Activated CD4-positive, alpha-beta T cell treated with anti-CD3 and anti-CD28 coated beads, Interleukin-2, Interleukin-6, amounts not matched to agents 100 ng/mL and 50 ng/mL, durations not matched to agents 16 hours and 8 hours (primary cell): ENCODE data around the gene CDKN1C.

Experiments used
- DNase-seq: peaks from one replicate; pipeline ENCODE4 v3.0.0-alpha.2; 2020

Gene CDKN1C

DNA sequence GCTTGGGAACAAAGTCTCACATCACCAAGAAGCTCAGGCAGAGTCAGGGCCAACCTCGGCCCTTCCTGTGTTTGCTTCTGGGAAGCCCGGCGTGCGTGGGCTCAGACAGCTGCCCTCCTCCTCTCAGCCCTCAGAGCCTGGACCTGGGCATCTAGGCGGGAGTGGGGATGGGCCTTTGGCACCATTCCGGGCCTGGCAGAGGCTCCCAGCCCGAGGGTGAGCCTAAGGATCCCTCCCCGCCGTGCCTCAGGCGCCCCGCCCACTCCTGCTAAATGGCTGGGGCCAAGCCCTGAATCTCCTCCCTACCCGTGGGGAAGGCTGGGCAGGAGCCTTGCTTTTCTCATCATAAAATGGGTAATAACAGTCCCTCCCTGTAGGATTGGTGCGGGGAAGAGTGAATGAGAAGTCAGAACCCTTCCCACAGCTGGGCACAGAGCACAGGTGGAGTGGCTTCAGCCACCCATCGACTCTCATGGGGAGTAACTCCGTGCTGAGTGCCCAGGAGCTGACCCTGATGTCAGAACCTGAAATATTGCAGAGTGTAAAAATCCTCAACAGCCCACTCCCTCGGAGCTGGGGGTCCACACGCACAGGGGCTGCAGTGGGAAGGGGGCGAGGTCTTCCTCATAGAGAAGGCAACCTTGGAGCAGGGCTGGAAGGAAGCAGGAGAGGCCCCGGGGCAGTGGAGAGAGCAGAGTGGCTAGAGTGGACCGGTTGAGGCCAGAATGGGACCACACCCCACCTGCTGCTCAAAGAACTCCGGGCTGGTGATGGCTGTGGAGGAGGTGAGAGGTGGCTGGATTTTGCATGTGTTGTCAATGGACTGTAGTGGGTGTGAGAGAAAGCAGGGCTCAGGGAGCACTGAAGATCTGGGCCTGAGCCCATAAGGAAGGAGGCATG lies 18.8 kb upstream of the CDKN1C start:
- DNase-seq: no peak

DNA sequence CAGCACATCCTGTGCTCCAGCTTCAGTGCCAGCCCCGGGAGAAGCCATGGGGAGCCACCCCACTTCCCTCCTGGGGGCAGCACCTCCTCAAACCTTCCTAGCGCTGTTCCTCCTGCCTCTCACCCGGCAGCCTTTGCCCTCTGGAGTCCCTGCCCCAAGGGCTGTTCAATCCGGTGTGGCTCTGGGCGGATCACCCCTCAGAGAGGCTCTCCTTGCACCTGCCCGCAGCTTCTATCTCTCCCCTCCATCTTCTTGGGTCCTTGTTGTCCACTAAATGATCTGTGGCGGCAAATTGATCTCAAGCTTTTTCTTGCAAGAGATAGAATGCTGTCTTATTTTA lies 18.1 kb upstream of the CDKN1C start:
- DNase-seq: no peak

DNA sequence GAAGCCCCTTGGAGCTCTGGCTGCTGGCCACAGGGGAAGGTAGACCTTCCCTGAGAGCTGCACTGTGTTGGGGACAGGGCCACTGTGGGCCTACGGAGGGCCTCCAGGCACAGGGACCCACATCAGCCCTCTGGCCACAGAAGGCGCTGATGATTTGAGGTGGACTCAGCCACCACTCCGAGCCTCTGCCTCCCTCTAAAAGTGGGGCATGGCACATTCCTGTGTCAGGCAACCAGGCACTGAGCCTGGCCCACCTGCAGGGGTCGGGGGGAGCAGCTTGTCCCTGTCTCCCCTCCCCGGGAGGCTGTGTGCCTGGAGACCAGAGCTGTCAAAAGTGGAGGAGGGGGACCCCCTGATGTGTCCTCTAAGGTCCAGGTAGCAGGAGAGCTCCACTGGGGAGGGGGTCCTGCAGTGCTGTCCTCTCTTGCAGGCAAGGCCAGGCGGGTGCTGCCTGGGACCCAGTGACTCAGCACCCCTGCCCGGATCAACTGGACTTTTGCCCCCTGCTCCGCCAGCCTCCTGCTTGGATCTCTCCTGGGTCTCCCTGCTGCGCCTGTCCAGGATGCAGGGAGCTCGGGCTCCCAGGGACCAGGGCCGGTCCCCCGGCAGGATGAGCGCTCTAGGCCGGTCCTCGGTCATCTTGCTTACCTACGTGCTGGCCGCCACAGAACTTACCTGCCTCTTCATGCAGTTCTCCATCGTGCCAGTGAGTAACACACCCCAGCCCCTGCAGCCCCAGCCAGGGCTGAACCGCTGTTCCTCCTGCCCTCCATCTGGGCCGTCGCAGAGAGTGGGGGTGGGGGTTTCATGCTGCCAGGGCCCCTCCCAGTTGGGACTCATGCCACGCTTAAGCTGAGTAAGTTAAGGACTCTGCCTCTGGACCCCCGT lies 17.5 kb upstream of the CDKN1C start:
- no peak for DNase-seq

DNA sequence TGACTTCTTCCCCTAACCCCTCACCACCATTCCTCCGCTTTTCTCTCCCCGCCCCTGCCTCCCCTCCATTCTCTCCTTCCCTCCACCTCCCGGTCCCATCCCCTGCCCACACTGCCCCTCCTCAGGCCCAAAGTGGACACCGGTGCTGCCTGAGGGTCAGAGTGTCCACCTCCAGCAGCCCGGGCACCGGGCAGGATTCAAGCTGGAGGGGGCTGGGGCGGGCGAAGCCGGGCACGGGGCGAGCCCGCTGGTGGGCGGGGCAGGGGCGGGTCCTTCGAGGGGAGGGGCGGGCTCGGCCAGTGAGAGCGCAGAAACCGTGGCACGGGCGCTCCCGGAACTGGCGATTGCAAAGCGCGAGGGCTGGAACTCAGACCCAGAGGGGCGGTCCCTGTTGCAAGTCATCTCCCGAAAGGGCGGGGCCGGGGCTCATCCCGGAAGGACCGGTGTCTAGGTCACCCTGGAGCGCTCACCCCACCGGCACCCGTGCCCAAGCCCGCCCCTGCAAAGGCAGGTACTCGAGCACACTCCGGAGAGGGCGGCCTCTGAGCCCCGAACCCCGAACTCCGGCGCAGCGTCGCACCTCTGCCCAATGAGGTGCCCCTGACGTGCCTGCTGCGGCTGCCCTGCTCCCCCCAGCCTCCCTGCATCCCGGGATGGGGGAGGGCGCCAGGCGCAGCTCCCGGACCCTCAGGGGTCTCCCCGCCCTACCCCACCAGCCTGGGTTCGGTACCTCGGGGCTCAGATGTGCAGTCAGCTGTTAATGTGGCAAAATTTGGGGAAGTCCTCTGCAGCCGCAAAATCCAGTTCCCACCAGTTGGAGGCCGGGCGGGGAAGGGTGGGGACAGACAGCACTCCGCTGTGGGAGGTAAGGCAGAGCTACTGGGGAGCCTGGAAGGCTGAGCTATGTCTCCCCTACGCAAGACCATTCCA lies 16.5 kb upstream of the CDKN1C start:
- peak; percentile 98 for DNase-seq

DNA sequence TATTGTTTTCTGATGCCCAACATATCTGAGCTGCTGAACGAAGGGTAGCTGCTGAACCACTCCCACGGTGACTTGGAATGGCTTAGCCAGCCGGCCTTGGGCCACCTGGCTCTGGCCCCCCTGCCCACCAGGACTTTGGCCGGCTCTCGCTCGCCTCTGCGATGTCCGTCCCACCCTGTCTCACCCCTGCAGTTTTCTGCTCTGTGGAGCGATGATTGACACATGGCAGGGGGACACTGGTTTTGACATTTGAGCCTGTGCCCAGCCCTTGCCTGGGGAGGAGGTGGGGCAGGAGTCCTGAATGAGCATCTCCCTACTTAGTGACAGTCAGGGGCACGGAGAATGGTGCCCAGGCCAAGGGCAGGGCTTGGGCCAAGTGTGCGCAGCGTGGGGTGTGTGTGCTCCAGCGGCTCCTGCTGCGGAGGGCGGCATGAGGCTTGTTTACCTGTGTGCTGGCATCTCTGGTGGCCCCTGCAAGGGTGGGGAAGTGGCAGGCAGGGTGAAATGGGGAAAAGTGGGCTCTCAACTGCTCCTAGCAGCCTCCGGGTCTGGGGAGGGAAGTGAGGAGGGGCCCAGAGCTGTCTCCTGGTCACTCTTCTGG lies 15.7 kb upstream of the CDKN1C start:
- no peak for DNase-seq

DNA sequence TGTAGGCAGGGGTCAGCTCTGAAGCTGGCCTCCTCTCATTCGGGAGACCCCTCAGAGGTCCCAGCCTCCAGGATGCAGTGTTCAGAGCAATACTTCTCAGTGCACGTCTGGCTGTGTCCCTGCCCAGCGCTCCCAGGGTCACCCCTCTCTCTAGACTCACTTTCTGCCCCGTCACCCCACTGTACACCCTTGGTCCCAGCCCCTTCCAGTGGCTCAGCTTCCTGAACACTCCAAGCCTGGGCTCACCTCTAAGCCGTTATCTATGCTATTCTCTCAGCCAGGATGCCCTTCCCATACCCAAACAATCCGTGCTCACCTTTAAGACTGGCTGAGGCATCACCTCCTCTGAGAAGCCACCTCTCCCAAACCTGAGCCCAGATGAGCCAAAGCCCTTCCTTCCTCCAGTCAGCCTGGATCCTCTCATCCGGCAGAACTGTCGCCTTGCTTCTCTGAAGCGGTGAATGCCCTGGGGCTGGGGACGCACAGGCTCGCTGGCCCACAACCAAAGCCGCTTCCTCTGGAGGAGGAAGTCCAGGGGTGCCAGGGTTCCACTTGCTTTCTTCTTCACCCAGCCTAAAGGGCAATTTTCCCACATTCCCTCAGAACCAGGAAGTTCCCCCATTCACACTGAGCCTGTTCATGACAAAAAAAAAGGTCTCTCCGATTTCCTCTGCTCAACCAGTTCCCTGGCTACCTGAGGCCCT lies 13.7 kb upstream of the CDKN1C start:
- no peak for DNase-seq

DNA sequence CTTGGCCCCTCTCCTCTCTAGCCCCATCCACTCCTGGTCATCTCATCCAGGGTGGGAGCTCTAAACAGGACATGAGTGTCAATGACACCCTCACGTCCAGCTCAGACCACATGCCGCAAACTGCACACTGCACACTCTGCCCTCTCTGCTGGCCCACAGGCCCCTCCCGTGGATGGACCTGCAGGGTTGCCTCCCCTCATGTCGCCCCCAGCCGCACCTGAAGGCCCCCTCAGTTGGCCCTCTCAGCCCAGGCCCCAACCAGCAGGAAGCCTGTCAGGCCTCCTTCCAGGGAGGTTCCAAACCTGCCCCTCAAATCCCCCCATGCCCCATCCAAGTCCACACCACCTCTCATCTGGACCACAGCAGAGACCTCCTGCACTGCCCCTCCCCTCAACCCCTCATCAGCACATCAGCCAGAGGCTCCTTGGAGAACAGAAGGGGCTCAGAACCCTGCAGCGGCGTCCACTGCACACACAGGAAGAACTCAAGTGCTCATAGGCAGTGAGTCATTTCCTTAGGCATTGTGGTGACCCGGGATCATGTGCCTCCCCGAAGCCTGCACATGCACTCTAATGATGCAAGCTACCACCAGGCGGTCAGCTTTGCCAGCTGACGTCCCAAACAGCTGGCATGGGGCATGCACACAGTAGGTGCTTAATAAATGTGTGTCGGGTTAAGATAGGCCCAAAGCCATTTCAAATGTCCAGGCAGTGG lies 12.9 kb upstream of the CDKN1C start:
- DNase-seq: peak; percentile 87

DNA sequence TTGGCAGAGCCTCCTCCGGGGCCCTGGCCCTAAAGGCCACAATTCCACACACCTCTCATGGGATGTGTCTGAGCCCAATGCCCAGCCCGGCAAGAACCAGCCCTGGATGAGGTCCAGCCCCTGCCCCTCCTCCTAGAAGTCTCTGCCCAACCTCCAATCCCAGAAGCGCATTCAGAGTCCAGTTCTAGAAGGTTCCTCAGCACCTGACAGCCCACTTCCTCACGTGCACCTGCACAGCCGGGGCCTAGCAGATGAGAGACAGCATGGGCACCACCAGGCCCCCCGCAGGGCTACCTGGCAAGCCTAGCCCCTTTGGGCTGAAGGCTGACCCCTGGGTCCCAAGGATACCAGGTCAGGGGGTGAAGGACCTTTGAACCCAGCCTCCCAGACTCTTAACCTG lies 11.5 kb upstream of the CDKN1C start:
- DNase-seq: no peak

DNA sequence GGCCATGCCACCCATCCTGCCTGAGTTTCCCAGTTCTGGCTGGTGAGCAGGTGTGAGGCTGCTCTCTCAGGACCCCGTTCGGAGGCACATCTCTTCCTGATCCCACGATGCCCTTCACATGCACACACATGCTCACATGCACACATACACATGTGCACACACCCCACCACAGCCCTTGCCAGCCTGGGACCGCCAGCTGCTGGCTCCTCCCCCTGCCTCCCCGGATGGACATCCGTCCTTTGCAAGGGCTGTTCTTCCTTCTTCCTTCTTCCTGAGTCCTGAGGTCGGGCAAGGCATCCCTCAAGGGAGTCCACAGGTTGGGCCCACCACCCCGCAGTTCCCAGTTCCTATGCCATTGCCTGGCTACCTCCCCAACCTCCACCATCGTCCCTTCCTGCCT lies 10.5 kb upstream of the CDKN1C start:
- no peak for DNase-seq

DNA sequence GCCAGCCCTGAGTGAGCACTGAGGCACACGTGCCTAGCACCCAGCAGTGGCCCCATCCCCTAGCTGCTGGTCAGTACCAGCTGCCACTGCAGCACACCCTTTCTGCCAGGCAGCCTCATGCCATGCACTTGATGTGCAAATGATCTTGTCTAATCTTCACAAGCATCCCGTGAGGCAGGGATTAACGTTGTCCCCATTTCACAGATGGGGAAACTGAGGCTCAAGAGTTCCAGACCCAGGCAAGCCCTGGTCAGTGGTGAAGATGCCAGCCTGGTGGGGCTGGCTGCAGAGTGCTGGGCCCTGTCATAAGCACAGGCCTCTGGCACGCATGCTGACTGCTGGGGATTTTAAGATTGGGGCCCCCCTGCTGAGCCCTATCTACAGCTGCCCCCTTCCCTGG lies 8.4 kb upstream of the CDKN1C start:
- no peak for DNase-seq

DNA sequence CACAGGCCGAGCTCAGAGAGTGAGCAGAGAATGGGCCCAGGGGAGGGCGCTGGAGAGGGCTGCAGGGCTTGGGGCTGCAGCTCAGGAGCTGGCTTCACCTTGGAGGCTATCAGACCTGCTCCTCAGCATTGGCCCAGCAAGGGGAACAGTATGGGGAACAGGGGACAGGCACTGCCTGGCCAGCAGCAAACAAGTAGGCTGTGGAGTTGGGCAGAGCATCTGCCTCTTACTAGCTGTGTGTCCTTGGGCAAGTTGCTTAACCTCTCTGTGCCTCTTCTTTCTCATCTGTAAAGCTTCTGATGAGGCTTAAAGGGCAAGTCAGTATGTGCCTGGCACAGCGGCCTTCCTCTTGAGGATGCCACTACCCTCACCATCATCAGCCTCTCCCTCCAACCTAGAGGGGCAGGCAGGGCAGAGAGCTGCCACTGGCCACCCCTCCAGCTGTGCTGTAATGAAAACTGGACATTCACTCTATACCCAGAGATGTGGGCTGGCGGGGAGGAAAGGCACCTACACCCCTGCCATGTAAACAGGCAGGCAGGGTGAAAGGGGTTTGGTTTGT lies 7.5 kb upstream of the CDKN1C start:
- peak; percentile 56 for DNase-seq

DNA sequence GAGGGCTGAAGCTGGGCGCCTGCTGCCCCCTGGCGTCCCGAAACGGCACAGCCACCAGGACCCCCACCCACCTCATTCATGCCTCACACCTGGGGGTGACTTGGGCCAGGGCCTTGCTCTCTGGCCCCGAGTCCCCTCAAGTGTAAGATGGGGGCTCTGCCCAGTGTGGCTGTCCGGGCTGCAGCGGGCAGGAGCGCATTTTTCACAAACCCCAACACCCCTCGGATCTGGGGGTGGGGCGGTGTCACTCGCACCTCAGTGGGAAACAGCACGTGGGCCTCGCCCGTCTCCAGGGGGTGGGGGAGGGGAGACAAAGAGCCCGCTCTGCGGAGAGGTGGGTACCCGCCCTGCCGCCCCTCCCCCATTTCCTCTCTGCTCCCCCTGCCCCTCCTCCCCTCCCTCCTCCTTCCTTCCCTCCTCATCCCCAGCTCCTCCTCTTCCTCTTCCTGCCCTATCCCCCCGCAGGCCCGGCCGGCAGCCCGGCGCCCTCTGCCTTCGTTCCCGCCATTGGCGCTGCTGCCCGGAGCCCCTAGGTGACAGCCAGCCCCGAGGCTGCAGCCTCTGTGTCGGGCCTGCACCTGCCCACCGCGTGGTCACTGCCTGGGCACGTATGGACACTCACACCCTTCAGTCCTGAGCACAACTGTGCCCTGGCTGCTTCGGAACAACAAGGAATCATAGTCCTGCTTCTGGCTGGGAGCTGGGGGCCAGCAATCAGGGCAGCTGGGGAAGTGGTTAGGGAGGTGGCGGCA lies 6.8 kb upstream of the CDKN1C start:
- peak; percentile 84 for DNase-seq

DNA sequence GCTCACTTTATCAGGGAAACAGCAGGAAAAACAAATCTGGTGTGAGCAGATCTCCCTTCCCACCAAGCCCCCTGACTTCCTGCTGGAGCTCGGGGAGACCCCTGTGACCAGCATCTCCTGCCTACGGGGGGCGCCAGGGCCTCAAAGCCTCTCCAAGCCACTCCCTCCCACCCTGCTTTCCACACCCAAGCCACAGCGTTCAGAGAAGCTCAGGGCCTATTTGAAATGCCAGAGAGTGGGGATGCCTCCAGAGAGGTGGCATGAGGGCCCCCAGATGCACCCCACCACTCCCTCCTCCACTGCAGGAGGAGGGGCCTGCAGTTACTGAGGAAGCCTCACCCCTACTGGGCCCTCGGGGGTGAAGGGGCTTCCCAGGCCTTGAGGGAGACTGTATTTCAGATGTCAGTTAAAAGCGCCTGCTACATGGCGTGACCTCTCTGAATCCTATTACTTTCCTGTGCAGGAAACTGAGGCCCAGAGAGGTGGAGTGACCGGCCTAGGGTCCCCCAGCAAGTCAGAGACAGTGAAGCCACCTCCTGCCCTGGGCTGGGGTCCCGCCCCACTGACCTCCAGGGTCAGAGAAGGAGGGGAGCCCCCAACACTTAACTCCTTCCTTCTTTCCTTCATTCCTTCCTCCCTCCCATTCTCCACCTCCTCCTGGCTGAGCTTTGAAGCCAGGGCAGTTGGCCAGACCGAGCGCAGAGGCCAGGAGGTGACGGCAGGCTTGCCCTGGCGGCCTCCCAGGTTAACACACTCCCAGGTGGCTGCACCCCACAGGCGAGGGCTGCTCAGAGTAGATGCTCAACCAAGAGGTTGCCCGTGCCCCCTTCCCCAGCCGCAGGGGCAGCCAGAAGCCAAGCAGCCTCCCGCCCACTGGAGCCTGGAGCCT lies 6.0 kb upstream of the CDKN1C start:
- no peak for DNase-seq

DNA sequence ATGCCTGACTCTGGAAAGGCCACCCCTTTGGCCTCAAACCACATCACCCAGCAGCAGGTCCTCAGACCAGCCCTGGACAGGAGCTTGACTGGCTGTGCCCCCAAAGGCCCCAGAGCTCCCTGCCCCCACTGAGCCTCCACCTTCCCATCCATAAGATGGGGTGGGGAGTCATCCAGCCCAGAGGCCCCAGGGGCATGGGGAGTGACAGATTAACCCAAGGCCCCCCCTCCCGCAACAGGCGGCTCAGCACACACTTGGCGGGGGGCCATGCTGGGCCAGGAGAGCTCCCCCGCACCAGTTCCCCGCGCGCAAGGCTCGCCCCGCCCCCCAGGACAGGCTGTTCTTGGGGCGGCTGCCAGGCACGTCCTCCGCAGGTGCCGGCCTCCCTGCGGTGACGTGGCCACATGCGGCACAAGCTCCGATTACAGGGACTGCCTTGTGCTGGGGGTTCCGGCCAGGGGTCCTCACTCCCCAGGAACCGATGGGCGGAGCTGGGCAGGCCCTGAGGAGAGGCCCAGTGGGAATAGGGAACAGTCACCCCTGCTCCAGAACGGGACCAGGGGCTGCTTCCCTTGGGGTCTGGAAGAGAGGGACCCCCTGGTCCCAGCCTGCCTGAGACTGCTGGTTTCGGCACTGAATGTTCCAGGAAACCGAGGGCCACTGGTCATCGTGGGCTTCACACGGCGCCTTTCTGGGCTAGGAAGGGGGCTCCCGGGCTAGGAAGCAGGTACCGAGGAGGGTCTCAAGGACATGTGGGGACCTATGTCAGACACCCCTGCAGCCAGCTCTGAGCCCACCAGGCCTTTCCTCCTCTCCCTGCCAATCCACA lies 5.1 kb upstream of the CDKN1C start:
- DNase-seq: no peak

DNA sequence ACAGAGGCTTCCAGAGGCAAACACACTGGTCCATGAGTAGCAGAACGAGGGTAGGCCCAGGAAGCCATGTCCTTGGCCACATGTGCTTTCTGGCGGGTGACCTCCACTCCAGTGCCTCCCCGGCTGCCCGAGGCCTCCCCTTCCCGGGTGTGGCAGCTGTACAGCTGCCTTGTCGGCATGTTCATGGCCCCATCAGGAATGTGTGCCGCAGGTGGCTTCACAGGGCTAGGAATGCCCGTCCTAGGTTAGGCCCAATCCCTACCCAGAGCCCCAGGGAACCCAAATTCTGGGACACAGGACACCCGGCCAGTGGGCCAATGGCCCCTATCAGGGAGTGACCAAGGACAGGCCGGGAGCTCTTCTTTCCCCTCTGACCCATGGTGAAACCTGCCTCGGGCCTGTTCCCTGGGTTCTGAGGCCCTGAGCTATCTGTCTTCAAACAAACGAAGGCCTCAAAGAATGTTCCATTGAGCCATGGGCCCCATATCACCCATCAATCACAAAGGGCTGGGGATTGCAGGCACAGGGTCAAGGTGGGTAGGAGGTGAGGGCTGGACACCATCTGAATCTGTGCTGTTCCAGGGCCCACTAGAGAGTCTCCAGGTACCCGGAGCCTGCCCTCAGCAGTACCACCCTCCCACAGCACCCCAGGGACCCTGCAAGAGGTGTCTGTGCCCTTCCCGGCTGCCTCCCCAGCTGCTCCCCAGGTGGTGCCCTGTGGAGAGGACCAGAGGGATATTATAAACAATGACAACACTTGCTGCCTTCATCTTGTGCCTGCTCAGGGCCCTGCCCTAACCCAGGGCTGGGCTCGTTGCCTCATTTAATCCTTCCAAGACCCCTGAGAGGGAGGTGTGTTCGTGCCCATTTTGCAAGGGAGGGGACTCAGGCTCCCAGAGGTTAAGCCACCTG lies 4.0 kb upstream of the CDKN1C start:
- no peak for DNase-seq

DNA sequence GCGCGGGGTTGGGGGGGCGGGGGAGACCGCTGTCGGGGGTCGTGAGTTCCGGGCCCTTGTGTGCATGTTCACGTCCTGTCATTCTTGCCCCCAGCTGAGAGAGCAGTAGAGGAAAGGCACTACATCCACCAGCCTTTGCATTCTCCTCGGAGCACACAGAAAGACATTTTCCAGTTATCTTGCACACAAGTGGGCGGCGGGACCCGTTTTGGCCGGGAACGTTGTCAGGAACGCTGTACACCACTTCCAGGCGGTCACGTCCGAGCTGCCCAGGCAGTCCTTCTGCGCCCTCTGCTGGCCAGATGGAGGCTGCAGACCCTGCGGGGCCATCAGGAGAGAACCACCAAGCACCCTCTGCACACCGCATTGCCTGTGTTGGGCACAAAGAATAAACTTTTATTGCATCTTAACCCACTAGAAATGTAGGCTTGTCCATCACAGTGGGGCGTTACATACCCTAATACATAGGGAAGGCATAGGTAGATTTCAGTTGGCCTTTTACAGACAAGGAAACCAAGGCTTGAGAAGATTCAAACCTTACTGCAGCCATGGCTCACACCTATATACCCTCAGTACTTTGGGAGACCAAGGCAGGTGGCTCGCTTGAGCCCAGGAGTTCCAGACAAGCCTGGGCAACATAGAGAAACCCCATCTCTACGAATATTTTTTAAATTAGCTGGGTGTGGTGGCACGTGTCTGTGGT lies 2.8 kb upstream of the CDKN1C start:
- DNase-seq: peak; percentile 89
